ENCODE measurements around the gene ZNF688. TPM values are rescaled to one million over a fixed set of nuclear protein-coding genes. Genes with fewer than 3 reads are reported as not detected.

Gene ZNF688
- total and polyA plus RNA-seq, 2 of the 13 experiments (the other 11 are each of a cell fraction or from before 2014, with no cell fraction given), result 2.4 to 5.4 TPM

- ChIA-PET POLR2A (interaction anchor here (1.0 to 2.2 kb wide), 2 partner anchors 12 to 20 kb away, joined by 4 to 12 read pairs; no protein-coding TSS in a partner anchor), CTCF (ENCODE audit: low intra/inter-chr PET ratio, low total read pairs) (no interaction called here)
- FAIRE-seq (no peak), ATAC-seq (no peak), DNase-seq (ENCODE audit: low spot score) (no peak)
- intact Hi-C loops (cut with micrococcal nuclease; ENCODE audit: unreplicated experiment) (no loop called here), in situ Hi-C loops (cut with HindIII; ENCODE audit: extremely low pct_ligation_motif_present, low pct_unique_long_range_greater_than_20kb) (no loop called here)
- H3K9ac ChIP-seq (ENCODE audit: insufficient read depth, low read depth, low read length), result no peak overlapping the region
- peaks cover 21% of the 10 kb centered on the region for H3K79me2 ChIP-seq (ENCODE audit: insufficient read depth, low read length)
- no peak overlapping the region for H3K4me2 ChIP-seq (ENCODE audit: low read depth, low read length)
- 97% methylated on average over 2 of the region's 2 CpGs for WGBS (ENCODE audit: low lambda C conversion rate)
- TF ChIP-seq MAFF (IDR thresholded peaks at IDR 0.05; ENCODE audit: low read depth, low read length) (no peak), ZNF512B (CRISPR knock-in tag; IDR thresholded peaks at IDR 0.05; ENCODE audit: borderline replicate concordance) (0 out of 2 replicates have a peak, but pooled peaks have one; percentile 20), ZKSCAN1 (IDR thresholded peaks at IDR 0.05; ENCODE audit: low read length) (no peak), CSRNP2 (CRISPR knock-in tag; conservative IDR thresholded peaks at IDR 0.05; ENCODE audit: low read depth) (no peak), ZNF605 (CRISPR knock-in tag; IDR thresholded peaks at IDR 0.05) (0 out of 2 replicates have a peak, but pooled peaks have one; percentile 29), POLR2A (IDR thresholded peaks at IDR 0.05; ENCODE audit: insufficient read depth in 1 of 2, low read depth in 2 of 2, low read length in 2 of 2) (peak in 1 of 2 experiments; percentile 26; a peak in 1 of 4 replicates), ZNF318 (CRISPR knock-in tag; IDR thresholded peaks at IDR 0.05) (0 out of 2 replicates have a peak, but pooled peaks have one; percentile 8), RBM22 (optimal IDR thresholded peaks at IDR 0.05; ENCODE audit: low read length) (peak; percentile 62), ZNF205 (CRISPR knock-in tag; IDR thresholded peaks at IDR 0.05) (0 out of 2 replicates have a peak, but pooled peaks have one; percentile 13)
- H3K27ac ChIP-seq (ENCODE audit: extremely low read length, insufficient read depth, low read length), result no peak overlapping the region
- no peaks in the 10 kb centered on the region for H4K20me1 ChIP-seq (ENCODE audit: insufficient read depth, low read length)
- H3K9me3 ChIP-seq (ENCODE audit: low read length), result no peaks in the 10 kb centered on the region
- no TSS peak for BruUV-seq (replicated peaks)
- no peak overlapping the region for H3K4me3 ChIP-seq (replicated peaks in 1 of 3; ENCODE audit: insufficient read depth in 1 of 3, low read depth in 2 of 3, low read length in 3 of 3)
- H3K36me3 ChIP-seq (replicated peaks in 1 of 2; ENCODE audit: control insufficient read depth in 1 of 2, insufficient read depth in 2 of 2, low read length in 2 of 2), result peaks cover 0 to 25% of the 10 kb centered on the region in 2 experiments; a peak in 4 of 5 replicates
- no peaks in the 10 kb centered on the region for H3K27me3 ChIP-seq (ENCODE audit: control insufficient read depth in 1 of 2, insufficient read depth in 2 of 2, low read length in 2 of 2)
- H3K4me1 ChIP-seq (ENCODE audit: insufficient read depth, low read length), result peaks cover 50% of the 10 kb centered on the region
- no peak overlapping the region for H2AFZ ChIP-seq (ENCODE audit: low read length)
These were observed 18.1 kb downstream of the ZNF688 start for GRCh38 chr16:30553393-30553899.

All from HepG2 (cell line).